K562 (cell line): ENCODE data around the gene ADARB2. TPM values are rescaled to one million over a fixed set of nuclear protein-coding genes. Genes with fewer than 3 reads are reported as not detected.

Source experiments
- ATAC-seq: fragments of 200-7000 bp; cut with Tn5 transposase; 3 replicates; pipeline ENCODE4 v1.9.1; 2020; ENCODE audit warnings: moderate library complexity
- BruUV-seq: library from RNA; stranded (reverse); fragments of 400-500 nt; replicated peaks from 2 replicates; lab custom pipeline; 2021; lab: Mats Ljungman, UMichigan
- CTCF ChIA-PET: fragments of 300-600 bp; formaldehyde crosslinking; extraction: SDS; loops from one replicate; lab custom pipeline; 2021; ENCODE audit warnings: low intra/inter-chr PET ratio; lab: Yijun Ruan, JAX
- POLR2A ChIA-PET: fragments of 300-600, 350-650 bp; sonication (Branson Sonifier 250); formaldehyde crosslinking; extraction: SDS; loops from one replicate; lab custom pipeline; 2021; ENCODE audit warnings: antibody characterized with exemption, inconsistent platforms; lab: Yijun Ruan, JAX
- DNase-seq, 4 experiments: peaks; one replicate each; pipeline versions ENCODE4 v3.0.0 to v3.0.0-alpha.2; 2011 to 2018; ENCODE audit warnings: low spot score in 3 of 4, mixed read lengths in 3 of 4; ENCODE audit errors: extremely low read depth in 1 of 4
- FAIRE-seq: peaks from 2 replicates; lab custom pipeline; 2011; peaks lifted over from hg19 to GRCh38; lab: Jason Lieb, UNC
- H2AFZ ChIP-seq: 2 replicates; pipeline ENCODE4 v1.6.0; 2011; ENCODE audit warnings: low read depth, low read length, control low read depth, inconsistent platforms
- H3K27ac ChIP-seq: fragments of 200-600 bp; 3 replicates; pipeline ENCODE4 v1.8.0; 2011; ENCODE audit warnings: low read depth, mild to moderate bottlenecking, control low read depth, inconsistent platforms, low read length, moderate library complexity, mixed read lengths; ENCODE audit errors: extremely low read depth
- H3K27me3 ChIP-seq, 2 experiments: fragments of 300-600 bp in 1 of 2; 2 replicates in 1 of 2; 3 replicates in 1 of 2; pipeline versions ENCODE4 v1.6.0 to v1.8.0; 2011; ENCODE audit warnings: inconsistent platforms in 2 of 2, low read length in 2 of 2, mild to moderate bottlenecking in 1 of 2, mixed read lengths in 1 of 2, moderate library complexity in 1 of 2; ENCODE audit not compliant: control insufficient read depth in 2 of 2, insufficient read depth in 2 of 2
- H3K36me3 ChIP-seq: fragments of 300-600 bp; 3 replicates; pipeline ENCODE4 v1.8.0; 2011; ENCODE audit warnings: mild to moderate bottlenecking, low read length, inconsistent platforms; ENCODE audit not compliant: control insufficient read depth, insufficient read depth
- H3K4me1 ChIP-seq, 2 experiments: fragments of 200-600 bp in 1 of 2; replicated peaks in 1 of 2; 2 replicates in 1 of 2; 3 replicates in 1 of 2; pipeline versions ENCODE4 v1.5.1 to v1.8.0; 2011; ENCODE audit warnings: inconsistent platforms in 2 of 2, low read length in 2 of 2, mild to moderate bottlenecking in 1 of 2, mixed read lengths in 1 of 2, moderate library complexity in 1 of 2; ENCODE audit not compliant: control insufficient read depth in 2 of 2, insufficient read depth in 2 of 2
- H3K4me2 ChIP-seq: 2 replicates; pipeline ENCODE4 v1.6.1; 2011; ENCODE audit warnings: low read length, control low read depth, inconsistent platforms, mixed read lengths; ENCODE audit not compliant: insufficient read depth
- H3K4me3 ChIP-seq: fragments of 200-600 bp; sonication (generic), shearing (Covaris generic); 2 replicates; pipeline ENCODE4 v1.5.1; 2016; ENCODE audit warnings: control low read depth, inconsistent platforms
- H3K79me2 ChIP-seq: fragments of 200-600 bp; 3 replicates; pipeline ENCODE4 v1.8.0; 2011; ENCODE audit warnings: low read length, inconsistent platforms; ENCODE audit not compliant: control insufficient read depth, insufficient read depth
- H3K9ac ChIP-seq, 2 experiments: 2 replicates each; pipeline versions ENCODE4 v1.6.0 to v1.6.1; 2011; ENCODE audit warnings: low read depth in 2 of 2, low read length in 2 of 2, control low read depth in 1 of 2, inconsistent platforms in 1 of 2, mild to moderate bottlenecking in 1 of 2, mixed read lengths in 1 of 2; ENCODE audit not compliant: insufficient read depth in 1 of 2
- H3K9me1 ChIP-seq: one replicate; pipeline ENCODE4 v1.6.0; 2011; ENCODE audit warnings: inconsistent platforms, mild to moderate bottlenecking, low read length, moderate library complexity; ENCODE audit not compliant: control insufficient read depth, insufficient read depth
- H3K9me3 ChIP-seq: replicated peaks from 2 replicates; pipeline ENCODE4 v1.5.1; 2011; ENCODE audit warnings: low read depth, low read length, inconsistent platforms; ENCODE audit not compliant: control insufficient read depth, insufficient read depth
- H4K20me1 ChIP-seq: replicated peaks from 2 replicates; pipeline ENCODE4 v1.6.1; 2011; ENCODE audit warnings: low read length, inconsistent platforms, mixed read lengths; ENCODE audit not compliant: control insufficient read depth, insufficient read depth
- ASH1L ChIP-seq: fragments of 450-650 bp; IDR thresholded peaks from 2 replicates; pipeline ENCODE4 v1.6.1; 2018; ENCODE audit warnings: borderline replicate concordance, mild to moderate bottlenecking, low read depth; ENCODE audit not compliant: partially characterized antibody
- BRD9 ChIP-seq: fragments of 450-650 bp; IDR thresholded peaks from 2 replicates; pipeline ENCODE4 v1.6.1; 2018; ENCODE audit warnings: low read depth; ENCODE audit not compliant: partially characterized antibody
- CC2D1A ChIP-seq: fragments of 450-650 bp; IDR thresholded peaks from 2 replicates; pipeline ENCODE4 v1.6.1; 2017; ENCODE audit warnings: mild to moderate bottlenecking
- RFX7 ChIP-seq: fragments of 250-450 bp; sonication (Bioruptor Pico); IDR thresholded peaks from 2 replicates; pipeline ENCODE4 v1.5.1; 2021; ENCODE audit warnings: mild to moderate bottlenecking
- ZNF830 ChIP-seq: fragments of 250-450 bp; sonication (Bioruptor Pico); IDR thresholded peaks from 2 replicates; pipeline ENCODE4 v1.5.0; 2021; ENCODE audit warnings: mild to moderate bottlenecking
- WGBS: fragments of 100-300 bp; shearing (Covaris generic); methylation state at CpG from one replicate; pipeline ENCODE4 v1.1.6; 2016; ENCODE audit warnings: low coverage, mixed read lengths; ENCODE audit not compliant: insufficient coverage; ENCODE audit errors: missing lambda C conversion rate; 5-methylcytosine and 5-hydroxymethylcytosine counted together
- in situ Hi-C: fragments of 300-500 bp; cut with MboI; formaldehyde crosslinking; loops from 4 replicates; pipeline ENCODE4 v1.15.0; 2018; ENCODE audit warnings: inconsistent platforms, mixed read lengths
- intact Hi-C: fragments of 100-400 bp; cut with micrococcal nuclease; formaldehyde crosslinking; loops from 2 replicates; pipeline ENCODE4 v1.14.2; 2022
- polyA plus RNA-seq, 8 experiments: library from polyadenylated mRNA; depleted of rRNA in 4 of 8; stranded (reverse) in 5 of 8; unstranded in 3 of 8; fragments of >200 nt; fragmentation: Nextera tagmentation in 2 of 8; fragmentation: Illumina TruSeq in 1 of 8; extraction: Ambion mirVana in 2 of 8; extraction: Trizol in 1 of 8; gene quantifications; 2 replicates each; pipeline versions ENCODE4 v1.2.1 to v1.2.3, GENCODE V29; 2011 to 2014; ENCODE audit warnings: inconsistent platforms in 1 of 8, missing spikeins in 1 of 8
- total RNA-seq, 7 experiments: library from RNA; depleted of rRNA in 6 of 7; stranded (reverse); fragments of >200 nt in 6 of 7; fragmentation: Illumina TruSeq in 2 of 7; extraction: Trizol in 2 of 7; gene quantifications; 2 replicates each; pipeline versions ENCODE4 v1.2.1 to v1.2.3, GENCODE V29; 2011 to 2021; ENCODE audit warnings: low replicate concordance in 1 of 7
- TF ChIP-seq, protein P1 (sequence below): fragments of 450-650 bp; IDR thresholded peaks from 2 replicates; pipeline ENCODE4 v1.6.1; 2018; ENCODE audit warnings: mild to moderate bottlenecking, low read depth; ENCODE audit not compliant: partially characterized antibody
- TF ChIP-seq, protein P2 (sequence below): fragments of 450-650 bp; formaldehyde crosslinking; IDR thresholded peaks from 2 replicates; pipeline ENCODE4 v1.4.0; 2022; ENCODE audit warnings: missing genetic modification characterization
- TF ChIP-seq, protein P3 (sequence below): fragments of 450-650 bp; IDR thresholded peaks from 2 replicates; pipeline ENCODE4 v1.6.1; 2014; ENCODE audit warnings: low read depth, mild to moderate bottlenecking, moderate library complexity, borderline replicate concordance

ADARB2 gene
- total and polyA plus RNA-seq, 9 of the 15 experiments (the other 6 are each of a cell fraction or from before 2014, with no cell fraction given), result not detected

DNA sequence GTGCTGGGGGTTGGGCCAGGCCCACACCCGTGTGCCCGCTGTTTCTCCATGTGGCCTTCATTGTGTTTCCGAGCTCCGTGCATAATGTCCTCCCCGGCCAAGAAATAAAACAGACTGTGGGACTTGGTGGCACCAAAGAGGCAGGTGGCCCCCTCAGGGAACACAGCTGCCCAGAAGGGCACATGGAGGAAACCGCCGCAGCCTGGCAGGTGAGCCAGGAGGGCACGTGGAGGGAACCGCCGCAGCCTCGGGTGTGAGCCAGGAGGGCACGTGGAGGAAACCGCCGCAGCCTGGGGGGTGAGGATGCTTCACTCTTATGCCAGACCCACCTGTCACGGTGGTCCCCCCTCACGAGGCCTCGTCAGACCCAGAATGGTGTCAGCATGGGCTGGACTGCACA is 392.5 kb downstream of the ADARB2 start:
- no peaks in the 10 kb centered on the region for H4K20me1 ChIP-seq
- H3K4me2 ChIP-seq, result no peak overlapping the region
- intact Hi-C loops, result no loop called here
- FAIRE-seq (no peak), DNase-seq (no peak), ATAC-seq (no peak)
- no peak overlapping the region for H3K9ac ChIP-seq
- H3K27me3 ChIP-seq, result peaks cover 12 to 59% of the 10 kb centered on the region in 2 experiments; a peak in 4 of 5 replicates
- WGBS, result 1% methylated on average over 17 of the region's 17 CpGs
- H3K27ac ChIP-seq, result no peak overlapping the region
- H3K9me3 ChIP-seq, result no peaks in the 10 kb centered on the region
- BruUV-seq, result no TSS peak
- TF ChIP-seq, protein P1, sequence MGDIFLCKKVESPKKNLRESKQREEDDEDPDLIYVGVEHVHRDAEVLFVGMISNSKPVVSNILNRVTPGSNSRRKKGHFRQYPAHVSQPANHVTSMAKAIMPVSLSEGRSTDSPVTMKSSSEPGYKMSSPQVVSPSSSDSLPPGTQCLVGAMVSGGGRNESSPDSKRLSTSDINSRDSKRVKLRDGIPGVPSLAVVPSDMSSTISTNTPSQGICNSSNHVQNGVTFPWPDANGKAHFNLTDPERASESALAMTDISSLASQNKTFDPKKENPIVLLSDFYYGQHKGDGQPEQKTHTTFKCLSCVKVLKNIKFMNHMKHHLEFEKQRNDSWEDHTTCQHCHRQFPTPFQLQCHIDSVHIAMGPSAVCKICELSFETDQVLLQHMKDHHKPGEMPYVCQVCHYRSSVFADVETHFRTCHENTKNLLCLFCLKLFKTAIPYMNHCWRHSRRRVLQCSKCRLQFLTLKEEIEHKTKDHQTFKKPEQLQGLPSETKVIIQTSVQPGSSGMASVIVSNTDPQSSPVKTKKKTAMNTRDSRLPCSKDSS, result no peak
- TF ChIP-seq ZNF830 (CRISPR knock-in tag) (no peak), CC2D1A (no peak), RFX7 (CRISPR knock-in tag) (no peak), BRD9 (no peak), ASH1L (no peak)
- TF ChIP-seq, protein P2, sequence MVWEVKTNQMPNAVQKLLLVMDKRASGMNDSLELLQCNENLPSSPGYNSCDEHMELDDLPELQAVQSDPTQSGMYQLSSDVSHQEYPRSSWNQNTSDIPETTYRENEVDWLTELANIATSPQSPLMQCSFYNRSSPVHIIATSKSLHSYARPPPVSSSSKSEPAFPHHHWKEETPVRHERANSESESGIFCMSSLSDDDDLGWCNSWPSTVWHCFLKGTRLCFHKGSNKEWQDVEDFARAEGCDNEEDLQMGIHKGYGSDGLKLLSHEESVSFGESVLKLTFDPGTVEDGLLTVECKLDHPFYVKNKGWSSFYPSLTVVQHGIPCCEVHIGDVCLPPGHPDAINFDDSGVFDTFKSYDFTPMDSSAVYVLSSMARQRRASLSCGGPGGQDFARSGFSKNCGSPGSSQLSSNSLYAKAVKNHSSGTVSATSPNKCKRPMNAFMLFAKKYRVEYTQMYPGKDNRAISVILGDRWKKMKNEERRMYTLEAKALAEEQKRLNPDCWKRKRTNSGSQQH (CRISPR knock-in tag), result no peak
- TF ChIP-seq, protein P3, sequence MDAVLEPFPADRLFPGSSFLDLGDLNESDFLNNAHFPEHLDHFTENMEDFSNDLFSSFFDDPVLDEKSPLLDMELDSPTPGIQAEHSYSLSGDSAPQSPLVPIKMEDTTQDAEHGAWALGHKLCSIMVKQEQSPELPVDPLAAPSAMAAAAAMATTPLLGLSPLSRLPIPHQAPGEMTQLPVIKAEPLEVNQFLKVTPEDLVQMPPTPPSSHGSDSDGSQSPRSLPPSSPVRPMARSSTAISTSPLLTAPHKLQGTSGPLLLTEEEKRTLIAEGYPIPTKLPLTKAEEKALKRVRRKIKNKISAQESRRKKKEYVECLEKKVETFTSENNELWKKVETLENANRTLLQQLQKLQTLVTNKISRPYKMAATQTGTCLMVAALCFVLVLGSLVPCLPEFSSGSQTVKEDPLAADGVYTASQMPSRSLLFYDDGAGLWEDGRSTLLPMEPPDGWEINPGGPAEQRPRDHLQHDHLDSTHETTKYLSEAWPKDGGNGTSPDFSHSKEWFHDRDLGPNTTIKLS, result no peak
- no peak overlapping the region for H3K4me3 ChIP-seq
- in situ Hi-C loops, result no loop called here
- H3K4me1 ChIP-seq, result no peaks in the 10 kb centered on the region; a peak in 1 of 5 replicates
- no peaks in the 10 kb centered on the region for H3K79me2 ChIP-seq
- no peaks in the 10 kb centered on the region for H3K9me1 ChIP-seq
- ChIA-PET CTCF (no interaction called here), POLR2A (interaction anchor here (0.9 to 1.2 kb wide), 3 partner anchors 13 to 170 kb away, joined by 3 to 4 read pairs (median 3); no protein-coding TSS in a partner anchor)
- H3K36me3 ChIP-seq, result no peaks in the 10 kb centered on the region
- no peak overlapping the region for H2AFZ ChIP-seq
